HG02642 (cell line): ENCODE results near the gene MYMK.

Experiments used
- ATAC-seq: cut with Tn5 transposase; IDR thresholded peaks from one replicate; pipeline ENCODE4 v1.9.1; 2021; ENCODE audit warnings: mild to moderate bottlenecking; ENCODE audit not compliant: unreplicated experiment, poor library complexity

Gene MYMK

GRCh38 chr9:133520121-133520835 is 4.5 kb downstream of the MYMK start:
- no peak for ATAC-seq

DNA sequence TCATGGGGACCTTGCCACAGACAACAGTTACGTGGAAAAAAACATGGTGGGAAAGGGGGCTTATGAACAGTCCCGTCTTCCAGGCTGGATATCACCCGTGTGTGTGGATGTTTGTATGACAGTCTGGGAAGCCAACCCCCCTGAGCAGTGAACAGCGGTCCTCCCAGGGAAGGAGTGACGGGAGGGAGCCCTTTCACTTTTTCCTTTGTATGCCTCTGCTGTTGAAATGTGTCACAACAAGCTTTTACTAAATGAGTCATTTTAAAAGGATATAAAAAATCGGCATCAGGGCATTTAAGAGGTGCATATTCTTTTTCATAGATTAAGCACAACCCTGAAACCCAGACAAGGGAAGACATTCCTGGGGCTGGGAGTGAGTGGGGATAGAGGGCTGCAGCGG is 5.1 kb downstream of the MYMK start:
- ATAC-seq, result no peak

DNA sequence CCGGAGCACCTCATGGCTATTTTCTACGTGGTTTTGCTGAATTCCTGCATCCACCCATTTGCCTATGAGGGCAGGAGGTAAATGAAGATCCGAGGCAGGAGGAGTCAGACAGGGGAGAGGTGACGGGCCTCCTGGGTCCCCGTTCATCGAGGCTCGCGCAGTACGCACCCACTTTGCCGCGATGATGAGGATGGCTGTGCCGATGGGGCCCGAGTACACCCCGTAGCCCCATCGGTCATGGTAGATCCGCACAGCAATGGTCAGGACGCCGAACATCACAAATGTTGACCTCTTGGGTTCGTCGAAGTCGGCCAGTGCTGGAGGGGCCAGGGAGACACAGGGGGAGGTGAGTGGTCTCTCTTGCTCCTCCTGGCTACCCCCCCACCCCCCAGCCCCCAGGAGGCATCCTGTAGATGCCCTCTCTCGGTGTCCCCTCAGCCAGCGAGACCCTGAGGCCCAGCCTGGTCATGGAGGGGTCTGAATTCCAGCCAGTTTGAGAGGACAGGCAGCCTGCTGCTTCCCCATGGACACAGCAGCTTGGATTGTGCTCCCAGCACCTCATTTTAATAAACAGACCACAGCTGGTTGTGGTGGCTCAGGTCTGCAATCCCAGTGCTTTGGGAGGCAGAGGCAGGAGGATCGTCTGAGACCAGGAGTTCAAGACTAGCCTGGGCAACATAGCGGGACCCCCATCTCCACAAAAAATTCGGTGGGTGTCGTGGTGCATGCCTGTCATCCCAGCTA is 5.9 kb downstream of the MYMK start:
- ATAC-seq, result no peak

- no peak for ATAC-seq
Observed at GRCh38 chr9:133518200-133518599, 6.6 kb downstream of the MYMK start.

DNA sequence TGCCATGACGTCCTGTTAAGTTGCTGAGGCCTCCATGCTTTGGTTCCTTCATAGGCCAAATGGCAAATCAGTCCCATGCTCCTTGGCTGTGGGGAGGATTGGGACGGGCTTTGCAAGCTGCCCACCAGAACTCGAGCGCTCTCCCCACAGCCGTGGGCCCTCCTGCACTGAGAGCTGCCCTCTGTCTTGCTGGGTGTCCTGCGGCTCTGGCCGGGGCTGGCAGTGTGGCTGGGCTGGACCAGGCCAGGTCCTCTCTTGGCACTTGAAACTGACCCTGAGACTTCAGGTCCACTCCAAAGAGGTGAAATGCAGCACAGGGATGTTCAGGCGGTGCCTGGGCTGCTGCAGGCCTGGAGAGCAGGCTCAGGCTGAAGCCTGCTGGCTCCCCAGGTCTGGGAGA is 7.0 kb downstream of the MYMK start:
- ATAC-seq, result no peak

GRCh38 chr9:133516961-133517350 is 7.8 kb downstream of the MYMK start:
- ATAC-seq, result no peak

DNA sequence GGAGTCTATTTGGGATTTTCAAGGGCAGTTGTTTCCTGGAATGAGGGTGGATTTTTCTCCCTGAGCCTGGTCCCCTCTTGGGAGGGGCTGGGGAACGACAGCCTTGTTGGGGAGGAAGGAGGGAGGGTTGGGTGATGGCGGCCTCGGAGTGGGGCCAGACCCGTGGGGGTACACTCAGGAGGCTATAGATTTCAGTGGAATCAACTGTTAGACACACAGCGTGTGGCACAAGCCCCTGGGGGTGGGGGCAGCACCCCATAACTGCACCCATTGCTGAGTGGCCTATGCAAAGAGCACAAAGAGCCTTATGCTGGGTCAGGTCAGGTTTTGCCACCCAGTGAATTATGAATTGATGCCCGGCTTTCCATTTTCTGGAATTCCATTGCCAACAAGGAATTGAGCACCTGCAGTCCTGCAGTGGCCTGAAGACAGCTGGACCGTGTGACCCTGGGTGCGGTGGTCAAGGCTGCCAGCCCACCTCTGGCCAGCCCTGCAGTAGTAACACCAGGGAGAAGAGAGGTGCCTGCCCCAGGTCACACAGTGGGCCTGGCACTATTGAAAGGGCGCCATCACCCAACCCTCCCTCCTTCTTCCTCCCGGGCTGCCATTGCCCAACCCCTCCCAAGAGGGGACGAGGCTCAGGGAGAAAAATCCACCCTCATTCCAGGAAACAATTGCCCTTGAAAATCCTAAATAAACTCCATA is 8.4 kb downstream of the MYMK start:
- no peak for ATAC-seq

DNA sequence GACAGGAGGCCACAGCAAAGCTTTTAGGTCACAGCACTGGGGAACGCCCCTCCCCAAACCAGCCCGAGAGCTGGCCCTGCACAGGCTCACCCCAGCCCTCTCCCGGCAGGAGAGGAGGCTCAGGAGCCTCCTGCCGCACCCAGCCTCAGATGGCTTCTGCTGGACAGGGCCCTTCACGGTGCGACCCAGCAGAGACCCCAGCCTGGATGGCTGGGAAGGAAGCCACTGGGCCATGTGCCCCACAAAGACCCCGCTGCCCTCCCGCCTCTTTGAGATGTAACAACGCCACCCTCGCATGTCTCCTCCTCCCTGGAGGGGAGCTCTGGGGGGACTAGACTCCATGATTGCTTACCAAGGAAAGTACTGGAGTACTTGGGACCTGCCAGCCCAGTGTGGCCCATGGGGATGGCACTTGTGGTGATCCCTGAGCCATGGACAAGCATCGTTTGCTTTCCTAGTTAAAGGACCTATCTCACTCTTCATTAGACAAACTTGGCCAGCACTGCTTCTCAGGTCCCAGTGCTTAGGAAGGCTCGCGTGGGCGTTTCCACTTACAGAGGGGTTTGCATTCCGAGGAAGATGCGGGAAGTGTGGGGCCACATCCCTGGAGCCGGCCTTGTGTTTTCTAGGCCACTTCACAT is 9.0 kb downstream of the MYMK start:
- no peak for ATAC-seq

DNA sequence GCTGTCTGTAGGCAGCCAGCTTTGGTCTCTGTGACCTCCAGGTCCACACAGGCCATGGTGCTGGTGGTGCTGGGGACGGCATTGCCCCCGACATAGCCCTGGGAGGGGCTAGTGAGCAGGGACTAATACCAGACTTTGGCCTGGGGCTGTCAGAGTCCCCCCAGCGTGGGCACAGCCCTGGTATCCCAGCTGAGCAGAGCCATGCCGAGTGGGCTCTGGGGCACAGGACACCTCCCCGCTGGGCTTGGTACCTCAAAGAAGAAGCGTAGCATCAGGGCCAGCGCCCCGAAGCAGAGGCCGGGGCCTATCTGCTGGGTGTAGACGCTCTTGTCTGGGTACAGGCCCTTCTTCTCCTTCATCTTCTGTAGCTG is 9.5 kb downstream of the MYMK start:
- no peak for ATAC-seq

GRCh38 chr9:133514460-133515239 is 10.1 kb downstream of the MYMK start:
- no peak for ATAC-seq

DNA sequence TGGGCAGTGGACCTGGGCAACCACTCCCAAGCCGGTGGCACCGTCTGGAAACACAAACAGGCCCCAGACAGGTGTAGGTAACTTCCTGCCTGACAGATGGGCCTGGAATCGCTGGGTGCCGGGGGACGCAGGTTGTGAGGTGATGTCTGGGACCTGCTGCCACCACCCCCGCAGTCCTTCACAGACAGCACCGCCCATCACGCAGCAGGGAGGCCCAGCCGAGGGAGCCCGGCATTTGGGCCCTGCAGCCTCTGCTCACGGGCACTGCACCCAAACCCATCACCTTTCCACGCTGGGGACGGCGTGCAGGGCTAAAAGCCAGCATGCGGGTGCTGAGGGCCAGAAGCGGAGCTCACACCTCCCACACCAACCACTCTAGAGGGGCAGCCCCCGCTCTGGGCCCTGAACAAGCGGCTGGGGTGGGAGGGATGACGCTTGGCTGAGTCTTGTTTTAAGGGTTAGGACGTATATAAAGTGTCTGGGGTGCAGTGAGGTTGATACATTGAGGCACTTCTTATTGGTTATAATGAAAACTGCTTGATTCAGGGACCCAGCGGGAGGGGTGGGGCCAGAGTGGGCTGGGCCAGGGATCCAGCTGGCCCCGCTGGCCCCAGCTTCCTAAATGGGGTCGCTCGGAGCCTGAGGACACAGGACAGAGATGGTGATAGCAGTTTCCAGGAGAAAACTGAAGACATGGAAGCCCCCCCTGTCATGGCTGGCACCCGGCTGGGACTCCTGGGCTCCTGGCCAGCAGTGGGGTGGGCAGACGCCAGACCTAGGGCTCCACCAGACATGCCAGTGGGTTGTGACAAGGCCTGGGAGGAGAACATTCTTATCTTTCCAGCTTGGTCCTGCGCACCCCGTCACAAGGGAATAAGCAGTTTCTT is 11.3 kb downstream of the MYMK start:
- ATAC-seq, result no peak

DNA sequence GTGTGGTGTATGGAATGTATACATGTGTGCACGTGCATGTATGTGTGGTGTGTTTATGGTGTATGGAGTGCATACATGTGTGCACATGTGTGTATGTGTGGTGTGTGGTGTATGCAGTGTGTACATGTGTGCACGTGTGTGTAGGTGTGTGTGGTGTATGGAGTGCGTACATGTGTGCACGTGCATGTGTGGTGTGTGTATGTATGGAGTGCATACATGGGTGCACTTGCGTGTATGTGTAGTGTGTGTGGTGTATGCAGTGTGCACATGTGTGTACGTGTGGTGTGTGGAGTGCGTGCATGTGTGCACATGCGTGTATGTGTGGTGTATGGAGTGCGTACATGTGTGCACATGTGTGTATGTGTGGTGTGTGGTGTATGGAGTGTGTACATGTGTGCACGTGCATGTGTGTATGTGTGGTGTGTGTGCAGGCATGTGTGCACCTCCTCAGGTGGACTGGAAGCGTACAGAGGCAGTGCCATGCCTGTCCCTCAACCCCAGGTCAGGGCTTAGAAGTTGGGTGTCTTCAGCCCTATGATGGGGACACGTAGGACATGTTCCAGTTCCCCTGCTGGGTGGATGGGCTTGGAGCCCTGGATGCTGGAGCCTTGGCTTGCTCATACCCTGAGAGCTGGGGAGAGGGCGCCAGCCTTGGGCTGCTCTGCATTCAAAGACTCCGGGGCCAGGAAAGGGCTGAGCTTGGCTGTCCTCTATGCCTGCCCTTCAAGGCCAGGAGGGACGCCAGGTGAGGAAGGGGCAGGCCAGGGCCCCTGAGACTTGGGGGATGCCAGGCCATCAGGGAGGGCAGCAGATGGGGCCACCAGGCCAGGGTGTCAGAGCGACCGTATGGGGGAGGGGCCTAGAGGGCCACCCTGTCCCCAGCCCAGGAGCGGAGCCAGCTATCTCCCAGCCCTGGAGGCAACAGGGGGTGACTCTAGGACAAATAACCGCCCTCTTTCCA is 12.2 kb downstream of the MYMK start:
- no peak for ATAC-seq

DNA sequence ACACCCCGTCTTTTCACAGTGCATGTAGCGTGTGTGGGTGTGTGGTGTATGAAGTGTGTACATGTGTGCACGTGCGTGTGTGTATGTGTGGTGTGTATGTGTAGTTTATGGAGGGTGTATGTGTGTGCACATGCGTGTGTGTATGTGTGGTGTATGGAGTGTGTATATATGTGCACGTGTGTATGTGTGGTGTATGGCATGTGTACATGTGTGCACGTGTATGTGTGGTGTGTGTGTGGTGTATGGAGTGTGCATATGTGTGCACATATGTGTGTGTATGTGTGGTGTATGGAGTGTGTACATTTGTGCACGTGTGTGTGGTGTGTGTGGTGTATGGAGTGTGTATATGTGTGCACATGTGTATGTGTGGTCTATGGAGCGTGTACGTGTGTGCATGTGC is 13.2 kb downstream of the MYMK start:
- ATAC-seq, result no peak

DNA sequence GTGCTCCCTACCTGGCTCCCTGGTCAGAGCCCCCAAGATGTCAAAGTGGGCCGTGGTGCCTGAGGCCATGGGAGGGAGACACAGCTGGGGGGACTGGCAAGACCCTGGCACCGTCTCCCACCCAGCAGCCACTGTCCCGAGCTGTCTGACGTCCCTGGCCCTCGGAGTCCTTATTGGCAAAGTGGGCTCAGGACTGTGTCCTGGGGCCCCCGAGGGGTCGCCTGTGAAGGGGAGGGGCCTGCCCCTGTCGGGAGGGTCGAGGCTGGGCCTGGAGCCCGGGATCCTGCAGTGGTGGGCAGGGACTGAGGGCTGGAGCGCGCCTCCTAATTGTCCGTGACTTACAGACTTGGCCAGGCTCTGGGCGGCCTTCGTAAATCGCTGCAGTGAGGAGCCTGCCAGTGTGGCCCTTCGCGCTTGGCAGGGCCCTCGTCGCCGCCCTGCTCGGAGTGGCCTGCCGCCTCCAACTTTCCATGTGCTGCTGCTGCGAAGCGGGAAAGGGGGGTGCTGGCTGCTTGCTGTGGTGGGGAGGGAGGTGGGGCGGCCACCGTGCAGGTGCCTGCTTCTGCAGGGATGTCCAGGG is 13.7 kb downstream of the MYMK start:
- ATAC-seq, result no peak

DNA sequence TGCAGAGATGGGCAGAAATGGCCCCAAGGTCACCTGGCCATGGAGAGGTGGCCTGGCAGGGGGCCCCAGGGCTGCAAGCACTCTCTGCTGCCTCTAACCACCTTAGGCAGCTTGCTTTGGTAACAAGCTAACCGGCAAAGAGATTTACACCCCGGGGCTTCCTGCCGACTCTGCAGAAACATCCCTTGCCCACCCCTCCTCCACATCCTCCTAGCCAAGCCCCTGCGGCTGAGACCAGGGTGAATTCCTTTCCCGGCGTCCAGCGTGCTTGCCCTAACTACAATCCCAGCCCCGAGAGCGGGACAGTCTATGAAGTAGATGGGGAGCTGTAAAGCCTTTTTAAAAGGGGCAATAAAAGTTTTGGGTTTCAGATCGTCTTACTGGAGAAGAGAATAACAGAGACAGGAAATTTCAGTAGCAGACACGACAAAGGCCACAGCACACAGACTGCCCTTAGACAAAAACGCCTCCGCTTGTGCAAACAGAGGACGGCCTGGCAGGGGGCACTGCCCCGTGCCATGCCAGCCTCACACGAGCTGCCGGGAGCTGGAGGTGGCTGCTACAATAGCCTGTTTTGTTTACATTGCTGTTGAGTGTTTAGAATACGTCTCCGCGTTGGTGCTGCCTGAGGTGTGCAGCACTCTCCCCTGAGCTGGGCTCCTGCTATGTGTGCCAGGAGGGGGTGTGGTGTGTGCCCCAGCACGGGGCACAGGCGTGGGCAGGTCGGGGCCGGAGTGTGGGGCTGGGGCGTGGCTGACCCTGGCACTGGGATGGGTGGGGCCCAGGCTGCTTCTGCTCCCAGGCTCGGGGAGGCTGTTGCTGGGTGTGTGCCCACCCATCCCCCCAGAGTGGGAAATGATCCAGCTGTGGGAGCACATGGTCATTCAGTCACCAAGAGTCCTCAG is 15.3 kb downstream of the MYMK start:
- ATAC-seq, result no peak

DNA sequence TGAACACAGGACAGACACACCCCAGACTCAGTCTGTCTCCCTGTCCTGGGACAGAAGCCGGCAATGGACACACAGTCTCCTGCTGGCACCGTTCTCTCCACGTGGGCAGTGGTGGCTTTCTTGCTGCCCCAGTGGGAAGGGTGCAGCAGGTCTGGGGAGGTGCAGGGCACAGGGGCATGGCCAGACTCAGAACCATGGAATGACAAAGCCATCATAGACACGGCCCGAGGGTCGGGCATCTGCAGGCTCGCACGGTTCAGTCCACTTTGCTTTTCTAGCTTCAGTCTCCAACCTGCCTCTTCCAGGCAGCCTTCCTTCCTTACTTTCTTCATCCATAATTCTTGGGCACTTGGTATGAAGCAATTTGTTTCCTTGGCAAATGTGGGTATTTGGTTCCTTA is 16.7 kb downstream of the MYMK start:
- no peak for ATAC-seq
